Stomach (tissue), 9 donors: Measurements from ENCODE around the gene EOLA1. TPM values are rescaled to one million over a fixed set of nuclear protein-coding genes. Genes with fewer than 3 reads are reported as not detected.
A peak's percentile ranks its signal among the peaks of the same experiment; 100 is the strongest.
"Not testable (repeated sequence)": the region's sequence is repeated elsewhere in the genome, so short reads cannot be mapped to it uniquely, and the experiment has no call there.

ENCODE experiments used
- DNase-seq, 2 donors: peaks; one replicate each; pipeline versions ENCODE4 v3.0.0 to v3.0.0-alpha.2; 2013 to 2019
- H3K27ac ChIP-seq, 5 donors: fragments of 200-600 bp in 4 of 5; sonication (generic) in 4 of 5; one replicate each; pipeline ENCODE4 v1.5.1; 2013 to 2019; ENCODE audit warnings: mild to moderate bottlenecking in 1 of 5, moderate library complexity in 1 of 5
- H3K27me3 ChIP-seq, 3 donors: fragments of 200-600 bp; sonication (generic); one replicate each; pipeline ENCODE4 v1.5.1; 2017 to 2019; ENCODE audit warnings: mixed run types in 1 of 3
- H3K36me3 ChIP-seq, 4 donors: fragments of 200-600 bp; sonication (generic); 1 replicate in 3 of 4; 2 replicates in 1 of 4; pipeline ENCODE4 v1.5.1; 2016 to 2019
- H3K4me1 ChIP-seq, 4 donors: fragments of 200-600 bp; sonication (generic); one replicate each; pipeline ENCODE4 v1.5.1; 2016 to 2019
- H3K4me3 ChIP-seq, 4 donors: fragments of 200-600 bp; sonication (generic) in 3 of 4; one replicate each; pipeline ENCODE4 v1.5.1; 2016 to 2019; ENCODE audit warnings: mild to moderate bottlenecking in 1 of 4
- H3K9me3 ChIP-seq, 4 donors: fragments of 200-600 bp; sonication (generic); one replicate each; pipeline ENCODE4 v1.5.1; 2016 to 2019
- EP300 ChIP-seq: sonication (generic); formaldehyde crosslinking; IDR thresholded peaks from one replicate; pipeline ENCODE4 v1.6.1; 2017; ENCODE audit warnings: antibody characterized with exemption
- POLR2A ChIP-seq, 4 donors: fragments of 450-650 bp; IDR thresholded peaks; one replicate each; pipeline ENCODE4 v1.6.1; 2016; ENCODE audit warnings: antibody characterized with exemption in 4 of 4, control low read depth in 2 of 4, mild to moderate bottlenecking in 1 of 4, moderate library complexity in 1 of 4
- POLR2AphosphoS5 ChIP-seq, 3 donors: sonication (generic); formaldehyde crosslinking; IDR thresholded peaks; one replicate each; pipeline ENCODE4 v1.6.1; 2016; ENCODE audit warnings: antibody characterized with exemption in 3 of 3
- WGBS, 5 donors: extraction: QIAGEN DNeasy Blood & Tissue Kit in 3 of 5; methylation state at CpG; one replicate each; pipeline versions ENCODE4 v1.1.5 to v1.1.7; 2013 to 2018; 5-methylcytosine and 5-hydroxymethylcytosine counted together
- intact Hi-C: fragments of 100-400 bp; cut with DNase I; formaldehyde crosslinking; loops from one replicate; pipeline ENCODE4 v1.15.1; 2023; ENCODE audit warnings: low total_unique reads
- polyA plus RNA-seq, 3 donors: library from polyadenylated mRNA; stranded (reverse); fragments of 200-250 nt; gene quantifications; one replicate each; pipeline ENCODE4 v1.2.3, GENCODE V29; 2013
- total RNA-seq, 5 donors: library from RNA; depleted of rRNA; stranded (reverse); fragments of >200 nt; gene quantifications; one replicate each; pipeline versions ENCODE4 v1.1.0 to v1.2.3, GENCODE V29; 2014 to 2016
- TF ChIP-seq, protein P1 (sequence below), 7 experiments: fragments of 450-650 bp in 4 of 7; fragments of 200-600 bp in 3 of 7; sonication (generic) in 3 of 7; IDR thresholded peaks; one replicate each; pipeline ENCODE4 v1.5.1; 2016 to 2019; ENCODE audit warnings: antibody characterized with exemption in 7 of 7, control low read depth in 2 of 7, mild to moderate bottlenecking in 1 of 7
- donor health status: healthy with polysubstance abuse.
- donor health status: Bipolar disorder and iron deficiency.
- donor health status: healthy.

Gene EOLA1
- total and polyA plus RNA-seq, 8 donors = 1.2 to 27.0 (median 18.9) TPM

DNA sequence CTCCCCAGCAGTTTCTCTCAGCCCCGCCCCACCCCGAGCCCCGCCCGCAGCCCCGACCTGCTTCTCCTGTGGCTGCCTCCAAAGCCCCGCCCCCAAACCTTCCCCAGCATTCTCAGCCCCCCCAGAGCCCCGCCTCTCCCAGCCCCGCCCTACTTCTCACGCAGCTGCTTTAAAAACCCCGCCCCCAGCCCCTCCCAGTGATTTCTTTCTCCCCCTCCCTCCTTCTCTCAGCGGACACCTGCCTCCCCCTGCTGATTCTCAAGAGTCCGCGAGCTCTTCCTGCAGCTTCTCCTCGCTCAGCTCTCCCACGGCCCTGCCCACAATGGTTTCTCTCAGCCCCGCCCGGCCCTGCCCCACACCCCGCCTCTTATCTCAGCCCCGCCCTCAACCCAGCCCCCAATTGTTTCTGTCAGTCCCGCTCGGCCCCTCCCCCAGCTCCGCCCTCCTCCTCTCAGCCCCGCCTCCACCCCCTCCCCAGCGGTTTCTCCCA, 636 bp upstream of the EOLA1 start:
- no peaks in the 10 kb centered on the region for H3K27me3 ChIP-seq
- intact Hi-C loops = no loop called here
- TF ChIP-seq POLR2A (IDR thresholded peaks at IDR 0.05) (no peak), POLR2AphosphoS5 (IDR thresholded peaks at IDR 0.05) (no peak), EP300 (no peak)
- TF ChIP-seq, protein P1, sequence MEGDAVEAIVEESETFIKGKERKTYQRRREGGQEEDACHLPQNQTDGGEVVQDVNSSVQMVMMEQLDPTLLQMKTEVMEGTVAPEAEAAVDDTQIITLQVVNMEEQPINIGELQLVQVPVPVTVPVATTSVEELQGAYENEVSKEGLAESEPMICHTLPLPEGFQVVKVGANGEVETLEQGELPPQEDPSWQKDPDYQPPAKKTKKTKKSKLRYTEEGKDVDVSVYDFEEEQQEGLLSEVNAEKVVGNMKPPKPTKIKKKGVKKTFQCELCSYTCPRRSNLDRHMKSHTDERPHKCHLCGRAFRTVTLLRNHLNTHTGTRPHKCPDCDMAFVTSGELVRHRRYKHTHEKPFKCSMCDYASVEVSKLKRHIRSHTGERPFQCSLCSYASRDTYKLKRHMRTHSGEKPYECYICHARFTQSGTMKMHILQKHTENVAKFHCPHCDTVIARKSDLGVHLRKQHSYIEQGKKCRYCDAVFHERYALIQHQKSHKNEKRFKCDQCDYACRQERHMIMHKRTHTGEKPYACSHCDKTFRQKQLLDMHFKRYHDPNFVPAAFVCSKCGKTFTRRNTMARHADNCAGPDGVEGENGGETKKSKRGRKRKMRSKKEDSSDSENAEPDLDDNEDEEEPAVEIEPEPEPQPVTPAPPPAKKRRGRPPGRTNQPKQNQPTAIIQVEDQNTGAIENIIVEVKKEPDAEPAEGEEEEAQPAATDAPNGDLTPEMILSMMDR (IDR thresholded peaks at IDR 0.05) = no peak
- H3K4me3 ChIP-seq = peak overlapping the region; percentile 55 to 66 (median 60)
- DNase-seq = peak; percentile 92 to 96
- no peaks in the 10 kb centered on the region for H3K9me3 ChIP-seq
- WGBS, 5 donors = 0 to 48% (median 7%) methylated on average over 7 to 22 of the region's 24 CpGs
- peaks cover 0 to 11% (median 8%) of the 10 kb centered on the region in 4 donors for H3K4me1 ChIP-seq
- H3K27ac ChIP-seq = peak overlapping the region; percentile 91 to 94 (median 94)
- H3K36me3 ChIP-seq = peaks cover 0 to 5% (median 1%) of the 10 kb centered on the region in 4 donors

DNA sequence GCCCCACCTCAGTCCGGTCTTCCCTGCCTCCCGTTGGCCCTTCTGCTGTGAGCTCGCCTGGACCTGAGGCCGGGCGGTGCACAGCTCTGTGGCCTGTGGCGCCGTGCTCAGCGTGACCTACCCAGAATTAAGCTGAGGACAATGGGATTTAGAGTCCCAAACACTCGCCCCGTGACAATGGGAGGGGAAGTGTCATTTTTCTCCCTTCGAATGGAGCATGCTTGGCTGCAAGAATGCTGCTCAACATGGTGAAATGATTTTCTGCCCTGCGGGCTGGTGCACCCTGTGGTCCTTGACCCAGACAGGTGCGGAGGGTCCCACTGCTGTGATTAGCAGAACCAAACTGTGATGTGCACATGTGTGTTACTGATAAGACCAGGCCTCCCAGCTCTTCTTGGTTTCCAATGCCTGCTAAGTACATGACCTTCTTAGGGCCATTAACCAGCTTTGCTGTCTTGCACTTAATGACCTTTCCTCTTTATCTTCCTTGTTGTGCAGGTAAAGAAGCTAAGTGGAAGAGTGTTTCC, 772 bp downstream of the EOLA1 start:
- Histone ChIP-seq H3K4me1 (peaks cover 0 to 11% (median 8%) of the 10 kb centered on the region in 4 donors), H3K27me3 (no peaks in the 10 kb centered on the region), H3K9me3 (no peaks in the 10 kb centered on the region), H3K36me3 (peaks cover 0 to 9% (median 3%) of the 10 kb centered on the region in 4 donors), H3K4me3 (peak overlapping the region; percentile 55 to 66 (median 60)), H3K27ac (peak overlapping the region; percentile 91 to 94 (median 94))
- peak in 1 of 2 donors; percentile 48 for DNase-seq
- TF ChIP-seq, protein P1 (IDR thresholded peaks at IDR 0.05) = no peak
- TF ChIP-seq POLR2A (IDR thresholded peaks at IDR 0.05) = no peak
- TF ChIP-seq POLR2AphosphoS5 (IDR thresholded peaks at IDR 0.05) = no peak
- TF ChIP-seq EP300 = no peak
- WGBS, 5 donors = 4 to 52% (median 13%) methylated on average over 10 to 13 of the region's 13 CpGs
- intact Hi-C loops = no loop called here

DNA sequence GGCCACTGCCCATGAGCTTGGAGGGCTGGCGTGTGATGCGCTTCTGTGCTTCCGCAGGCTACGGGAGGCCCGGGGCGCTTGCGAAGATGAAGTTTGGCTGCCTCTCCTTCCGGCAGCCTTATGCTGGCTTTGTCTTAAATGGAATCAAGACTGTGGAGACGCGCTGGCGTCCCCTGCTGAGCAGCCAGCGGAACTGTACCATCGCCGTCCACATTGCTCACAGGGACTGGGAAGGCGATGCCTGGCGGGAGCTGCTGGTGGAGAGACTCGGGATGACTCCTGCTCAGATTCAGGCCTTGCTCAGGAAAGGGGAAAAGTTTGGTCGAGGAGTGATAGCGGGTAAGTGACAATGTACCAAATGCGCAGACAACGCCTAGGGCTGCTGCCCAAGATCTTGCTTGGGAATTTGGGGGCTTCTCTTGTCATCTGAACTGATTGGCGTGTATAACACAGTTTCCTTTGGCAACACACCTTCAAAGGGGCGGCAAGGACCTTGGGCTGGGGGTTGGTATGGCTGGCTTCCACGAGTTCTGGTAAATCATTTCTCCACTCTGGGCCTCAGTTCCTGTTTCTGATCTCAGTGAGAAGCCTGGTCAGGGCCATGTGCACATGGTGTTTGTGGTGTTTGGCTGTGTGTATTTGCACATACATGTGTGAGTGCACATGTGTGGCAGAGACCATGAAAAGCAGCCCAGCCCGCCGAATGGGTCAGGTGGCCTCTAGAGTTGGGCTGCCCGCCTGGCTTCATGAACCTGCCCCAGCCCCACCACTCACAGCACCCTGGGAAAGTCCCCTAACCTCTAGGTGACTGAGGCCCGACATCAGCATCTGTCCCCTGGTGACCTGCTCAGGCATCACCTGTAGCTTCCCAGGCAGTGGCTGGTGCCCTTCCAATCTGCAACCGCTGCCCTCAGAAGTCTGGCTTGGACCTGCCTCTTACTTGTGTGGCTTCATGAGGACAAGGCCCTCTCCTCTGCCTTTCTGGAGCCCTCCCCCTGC, 5.0 kb downstream of the EOLA1 start:
- intact Hi-C loops, H3K27me3 ChIP-seq, H3K27ac ChIP-seq, DNase-seq, H3K4me1 ChIP-seq, H3K9me3 ChIP-seq, H3K36me3 ChIP-seq, H3K4me3 ChIP-seq: not testable (repeated sequence)
- 74 to 83% (median 79%) methylated on average over 5 to 18 of the region's 29 CpGs; no CpG with 5 or more reads in 2 of the 5 donors for WGBS, 5 donors

DNA sequence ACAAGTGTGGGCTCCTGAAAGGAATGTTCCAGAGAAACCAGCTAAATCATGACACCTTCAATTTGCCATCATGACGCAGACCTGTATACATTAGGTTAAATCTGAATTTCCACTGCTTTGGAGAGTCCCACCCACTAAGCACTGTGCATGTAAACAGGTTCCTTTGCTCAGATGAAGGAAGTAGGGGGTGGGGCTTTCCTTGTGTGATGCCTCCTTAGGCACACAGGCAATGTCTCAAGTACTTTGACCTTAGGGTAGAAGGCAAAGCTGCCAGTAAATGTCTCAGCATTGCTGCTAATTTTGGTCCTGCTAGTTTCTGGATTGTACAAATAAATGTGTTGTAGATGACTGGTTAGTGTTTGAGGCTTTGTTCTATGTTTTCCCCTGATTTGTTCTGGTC, 6.2 kb downstream of the EOLA1 start:
- H3K27ac ChIP-seq, H3K4me3 ChIP-seq, DNase-seq, intact Hi-C loops, H3K27me3 ChIP-seq, H3K36me3 ChIP-seq, H3K9me3 ChIP-seq, H3K4me1 ChIP-seq: not testable (repeated sequence)
- WGBS, 5 donors = 80 to 100% (median 95%) methylated on average over 1 of the region's 1 CpG

DNA sequence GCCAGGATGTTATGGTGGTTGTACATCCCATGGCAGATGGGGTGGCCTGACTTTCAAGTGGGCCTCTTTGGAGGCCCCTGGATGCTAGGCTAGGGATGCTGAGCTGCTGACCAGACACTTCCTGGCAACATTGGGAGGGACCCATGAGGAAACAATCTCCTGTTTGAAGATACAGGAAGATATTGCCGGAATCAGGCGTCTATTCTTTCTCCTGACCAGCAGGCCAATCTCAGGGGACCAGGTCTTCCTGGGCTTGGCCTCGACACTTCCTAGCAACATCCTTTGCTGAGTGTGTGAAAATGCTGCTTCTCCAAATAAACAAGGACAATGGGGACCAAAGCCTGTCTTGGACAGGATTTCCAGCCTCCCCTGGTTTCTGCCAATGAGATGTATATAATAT, 7.0 kb downstream of the EOLA1 start:
- H3K36me3 ChIP-seq, H3K4me3 ChIP-seq, intact Hi-C loops, H3K4me1 ChIP-seq, H3K9me3 ChIP-seq, DNase-seq, H3K27ac ChIP-seq, H3K27me3 ChIP-seq: not testable (repeated sequence)
- 33 to 88% (median 67%) methylated on average over 1 of the region's 3 CpGs; no CpG with 5 or more reads in 2 of the 5 donors for WGBS, 5 donors

DNA sequence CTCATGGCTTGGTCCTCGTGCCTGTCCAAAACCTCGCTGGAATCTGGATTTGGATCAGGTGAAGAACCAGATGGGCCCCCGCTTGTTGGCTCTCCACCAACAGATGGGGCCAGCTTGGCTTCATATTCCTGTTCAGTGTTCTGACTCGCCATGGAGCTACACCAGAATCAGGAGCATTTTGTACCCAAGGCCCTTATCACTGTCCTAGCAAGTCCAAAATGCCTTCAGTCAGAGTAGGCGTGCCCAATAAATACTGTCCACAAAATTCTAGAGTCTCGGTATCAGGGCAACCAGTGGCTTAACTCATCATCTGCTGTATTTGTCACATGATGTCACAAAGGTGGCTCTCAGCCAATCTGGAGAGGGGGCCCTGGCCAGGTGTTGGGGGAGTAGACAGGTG, 8.9 kb downstream of the EOLA1 start, which contains the start of gene HSFX3:
Gene HSFX3 (minus strand): TSS at position 224 of the 400 bp plus-strand sequence. CDS start 72 bp downstream, at position 152.
- H3K27ac ChIP-seq, intact Hi-C loops, DNase-seq, H3K36me3 ChIP-seq, H3K27me3 ChIP-seq, H3K9me3 ChIP-seq, H3K4me3 ChIP-seq, H3K4me1 ChIP-seq: not testable (repeated sequence)
- 80 to 100% (median 100%) methylated on average over 1 of the region's 6 CpGs; no CpG with 5 or more reads in 2 of the 5 donors for WGBS, 5 donors

DNA sequence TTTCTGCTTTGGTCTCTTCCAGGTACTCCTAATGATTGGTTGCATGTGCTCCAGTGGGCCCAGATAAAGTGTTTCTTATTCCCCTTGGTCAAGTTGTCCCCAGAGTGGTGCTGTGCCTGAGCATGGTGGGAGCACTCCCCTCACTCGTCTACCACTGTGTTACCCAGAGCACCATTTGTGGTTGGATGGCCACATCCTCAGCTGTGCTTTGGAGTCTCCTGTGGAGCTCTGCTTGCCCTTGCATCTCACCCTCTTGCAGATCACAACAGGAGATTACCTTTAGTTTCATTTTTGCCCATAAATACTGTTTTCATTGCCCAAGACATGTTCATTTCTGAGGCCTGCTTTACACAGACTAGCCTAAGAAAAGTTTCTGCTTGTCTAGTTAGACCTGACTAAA, 9.6 kb downstream of the EOLA1 start:
- H3K27ac ChIP-seq, H3K9me3 ChIP-seq, DNase-seq, intact Hi-C loops, H3K27me3 ChIP-seq, H3K36me3 ChIP-seq, H3K4me1 ChIP-seq, H3K4me3 ChIP-seq: not testable (repeated sequence)
- WGBS, 5 donors = 100% methylated on average over 1 of the region's 1 CpG; no CpG with 5 or more reads in 2 of the 5 donors

DNA sequence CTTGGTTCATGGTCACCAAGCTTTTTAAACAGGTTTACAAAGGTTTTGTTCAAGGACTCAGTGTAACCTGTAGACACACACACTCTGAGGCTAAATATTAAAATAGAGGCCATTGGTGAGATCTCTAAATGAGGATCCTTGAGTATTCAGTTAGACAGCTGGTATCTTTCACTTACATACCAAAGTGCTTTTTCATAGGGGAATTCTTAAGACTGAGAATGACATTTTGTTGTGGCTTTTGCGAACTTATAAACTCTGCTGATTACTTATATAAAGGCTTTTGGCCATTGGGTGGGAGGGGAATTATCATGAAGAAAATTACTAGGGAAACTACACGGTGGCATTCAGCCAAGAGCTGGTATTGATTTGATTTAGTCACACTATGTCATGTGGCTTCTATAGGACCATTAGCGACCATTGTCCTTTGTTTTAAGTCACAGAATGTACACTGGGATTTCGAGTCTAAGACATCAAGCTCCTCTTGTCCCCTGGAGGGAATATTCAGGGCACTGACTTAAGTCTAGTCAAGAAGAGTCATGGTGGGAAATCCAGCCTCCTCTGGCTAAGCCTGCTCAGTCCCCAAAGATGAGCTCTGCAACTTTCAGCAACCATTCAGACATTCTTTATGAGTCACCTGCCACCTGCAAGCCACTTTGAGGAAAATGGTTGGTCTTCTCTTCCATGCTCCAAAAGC, 10.6 kb downstream of the EOLA1 start:
- intact Hi-C loops, H3K4me3 ChIP-seq, H3K27ac ChIP-seq, H3K27me3 ChIP-seq, H3K4me1 ChIP-seq, H3K36me3 ChIP-seq, DNase-seq, H3K9me3 ChIP-seq: not testable (repeated sequence)
- no CpG with 5 or more reads among the region's 4 CpGs for WGBS, 5 donors

DNA sequence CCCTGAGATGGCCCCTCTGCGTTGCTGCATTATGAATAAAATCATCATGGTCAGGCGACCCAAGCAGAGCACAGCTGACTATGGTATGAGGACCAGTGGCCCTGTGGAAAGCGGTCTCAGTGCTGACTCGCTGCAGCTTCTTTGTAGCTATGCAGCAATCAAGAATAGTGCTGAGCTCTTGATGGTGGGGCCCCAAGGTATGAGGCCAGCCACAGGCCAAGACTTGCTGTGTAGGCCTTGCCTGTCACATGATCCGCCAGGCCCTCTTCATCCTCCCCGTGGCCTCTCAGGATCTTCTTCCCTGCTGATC, 11.1 kb downstream of the EOLA1 start:
- DNase-seq = not testable (repeated sequence)
- WGBS, 5 donors = 100% methylated on average over 2 of the region's 6 CpGs; no CpG with 5 or more reads in 4 of the 5 donors

More for the DNA sequence above, 11.1 kb downstream of the EOLA1 start:
- H3K27me3 ChIP-seq, H3K9me3 ChIP-seq, H3K4me3 ChIP-seq, H3K27ac ChIP-seq, intact Hi-C loops, H3K36me3 ChIP-seq, H3K4me1 ChIP-seq: not testable (repeated sequence)
